DOHH2 (cell line): ENCODE measurements around the gene MKRN2.

Experiments used
- H3F3A ChIP-seq: fragments of 200-600 bp; sonication (generic), shearing (Covaris generic); 2 replicates; pipeline ENCODE4 v1.6.0; 2016; ENCODE audit warnings: antibody characterized with exemption, mild to moderate bottlenecking; ENCODE audit not compliant: control insufficient read depth, insufficient read depth
- H3K27ac ChIP-seq: fragments of 200-600 bp; sonication (generic); 2 replicates; pipeline ENCODE4 v1.5.1; 2014; ENCODE audit warnings: low read depth, mild to moderate bottlenecking, low read length, moderate library complexity
- H3K27me3 ChIP-seq: fragments of 200-600 bp; sonication (generic); 2 replicates; pipeline ENCODE4 v1.6.1; 2014; ENCODE audit warnings: mild to moderate bottlenecking, low read length, mixed read lengths; ENCODE audit not compliant: control insufficient read depth
- H3K36me3 ChIP-seq: fragments of 200-600 bp; sonication (generic); 2 replicates; pipeline ENCODE4 v1.6.1; 2014; ENCODE audit warnings: mild to moderate bottlenecking, low read length, moderate library complexity, mixed read lengths; ENCODE audit not compliant: control insufficient read depth
- H3K4me1 ChIP-seq: fragments of 200-600 bp; sonication (generic); 2 replicates; pipeline ENCODE4 v1.6.1; 2014; ENCODE audit warnings: mild to moderate bottlenecking, low read length, mixed read lengths; ENCODE audit not compliant: control insufficient read depth
- H3K4me2 ChIP-seq: fragments of 200-600 bp; sonication (generic); 2 replicates; pipeline ENCODE4 v1.6.0; 2014; ENCODE audit warnings: mild to moderate bottlenecking, low read length, moderate library complexity
- H3K4me3 ChIP-seq: fragments of 200-600 bp; sonication (generic); 2 replicates; pipeline ENCODE4 v1.5.1; 2014; ENCODE audit warnings: mild to moderate bottlenecking, low read length, mixed read lengths
- H3K79me2 ChIP-seq: fragments of 200-600 bp; sonication (generic); 2 replicates; pipeline ENCODE4 v1.6.1; 2014; ENCODE audit warnings: mild to moderate bottlenecking, low read length, mixed read lengths; ENCODE audit not compliant: control insufficient read depth
- H3K9me2 ChIP-seq: fragments of 200-600 bp; sonication (generic); replicated peaks from 2 replicates; pipeline ENCODE4 v1.6.1; 2014; ENCODE audit warnings: mild to moderate bottlenecking, low read length, mixed read lengths; ENCODE audit not compliant: control insufficient read depth
- H3K9me3 ChIP-seq: fragments of 200-600 bp; sonication (generic); 2 replicates; pipeline ENCODE4 v1.6.1; 2014; ENCODE audit warnings: antibody characterized with exemption, low read length, mixed read lengths; ENCODE audit not compliant: control insufficient read depth, insufficient read depth
- H4K20me1 ChIP-seq: fragments of 200-600 bp; sonication (generic); 2 replicates; pipeline ENCODE4 v1.6.0; 2014; ENCODE audit warnings: low read depth, mild to moderate bottlenecking, antibody characterized with exemption, low read length, moderate library complexity; ENCODE audit not compliant: control insufficient read depth, insufficient read depth
- CTCF ChIP-seq: fragments of 200-600 bp; sonication (generic); IDR thresholded peaks from one replicate; pipeline ENCODE4 v1.5.1; 2014; ENCODE audit warnings: antibody characterized with exemption, mild to moderate bottlenecking, low read depth, low read length; ENCODE audit not compliant: poor library complexity, severe bottlenecking
- EZH2phosphoT487 ChIP-seq: fragments of 200-600 bp; sonication (generic); IDR thresholded peaks from 2 replicates; pipeline ENCODE4 v1.6.1; 2017; ENCODE audit warnings: borderline replicate concordance, mild to moderate bottlenecking, antibody characterized with exemption, low read length, moderate library complexity, mixed read lengths

Gene MKRN2

DNA sequence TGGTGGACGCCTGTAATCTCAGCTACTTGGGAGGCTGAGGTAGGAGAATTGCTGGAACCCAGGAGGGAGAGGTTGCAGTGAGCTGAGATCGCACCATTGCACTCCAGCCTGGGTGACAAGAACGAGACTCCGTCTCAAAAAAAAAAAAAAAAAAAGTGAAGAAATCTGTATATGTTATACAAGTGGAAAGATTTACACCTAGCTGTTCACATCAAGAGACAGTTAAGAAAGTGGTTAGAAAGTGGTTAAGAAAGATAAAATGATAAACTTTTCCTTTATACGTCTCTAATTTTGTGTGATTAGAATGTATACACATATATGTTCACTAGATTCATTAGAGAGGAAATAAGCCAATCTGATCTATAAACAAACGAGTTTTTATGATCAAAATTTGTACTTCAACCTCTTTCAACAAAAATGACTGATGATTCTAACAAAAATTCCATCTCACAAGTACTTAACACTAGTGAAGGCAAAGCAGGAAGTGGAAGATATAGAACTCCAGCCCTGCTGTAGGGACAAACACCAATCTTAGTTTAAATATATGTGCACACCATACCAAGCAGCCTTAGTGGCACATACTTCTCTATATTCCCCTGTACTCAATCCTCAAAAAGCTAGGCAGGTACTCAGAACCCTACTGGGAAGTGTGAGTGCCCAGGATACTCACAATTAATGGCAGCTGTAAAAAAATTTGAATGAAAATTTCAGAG lies 55.8 kb downstream of the MKRN2 start:
- no peak overlapping the region for H3K4me2 ChIP-seq

GRCh38 chr3:12613250-12613649 lies 56.4 kb downstream of the MKRN2 start:
- Histone ChIP-seq H3K4me2 (no peak overlapping the region), H3K4me1 (no peaks in the 10 kb centered on the region), H4K20me1 (no peaks in the 10 kb centered on the region), H3K27ac (no peak overlapping the region), H3K79me2 (peaks cover 48% of the 10 kb centered on the region), H3K27me3 (no peaks in the 10 kb centered on the region), H3K4me3 (no peak overlapping the region), H3F3A (no peaks in the 10 kb centered on the region), H3K9me2 (no peaks in the 10 kb centered on the region), H3K9me3 (no peaks in the 10 kb centered on the region), H3K36me3 (peaks cover 66% of the 10 kb centered on the region)
- TF ChIP-seq CTCF, result no peak
- TF ChIP-seq EZH2phosphoT487, result no peak

More for the DNA sequence above, 55.8 kb downstream of the MKRN2 start:
- H3K79me2 ChIP-seq, result peaks cover 48% of the 10 kb centered on the region
- no peaks in the 10 kb centered on the region for H3K4me1 ChIP-seq
- no peak overlapping the region for H3K4me3 ChIP-seq
- no peaks in the 10 kb centered on the region for H4K20me1 ChIP-seq
- no peaks in the 10 kb centered on the region for H3K9me2 ChIP-seq
- H3K9me3 ChIP-seq, result no peaks in the 10 kb centered on the region
- no peak for TF ChIP-seq EZH2phosphoT487
- H3K27me3 ChIP-seq, result no peaks in the 10 kb centered on the region
- no peaks in the 10 kb centered on the region for H3F3A ChIP-seq
- no peak overlapping the region for H3K27ac ChIP-seq
- peaks cover 65% of the 10 kb centered on the region for H3K36me3 ChIP-seq

DNA sequence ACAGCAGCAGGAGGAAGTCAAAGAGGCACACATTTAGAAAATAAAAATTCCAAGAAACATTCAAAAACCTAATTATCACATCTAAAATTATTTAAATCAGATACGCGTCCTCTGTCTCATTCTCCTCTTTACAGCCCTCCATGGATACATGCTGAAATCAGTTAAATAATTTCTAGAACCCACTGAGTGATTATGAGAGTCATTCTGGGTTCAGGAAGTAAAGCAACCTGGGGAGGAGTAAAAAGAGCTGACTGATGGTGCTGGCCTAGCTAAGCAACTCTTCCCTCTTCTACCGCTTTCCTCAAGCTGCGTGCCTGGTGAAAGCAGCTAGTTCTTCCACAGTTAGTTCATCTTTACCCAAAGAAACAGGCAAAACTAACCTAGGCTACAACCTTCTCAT lies 58.4 kb downstream of the MKRN2 start:
- TF ChIP-seq EZH2phosphoT487, result no peak
- TF ChIP-seq CTCF, result no peak
- Histone ChIP-seq H3K9me3 (no peaks in the 10 kb centered on the region), H3K27ac (no peak overlapping the region), H3K36me3 (peaks cover 58% of the 10 kb centered on the region), H3K4me2 (no peak overlapping the region), H3K4me1 (no peaks in the 10 kb centered on the region), H3K27me3 (no peaks in the 10 kb centered on the region), H3K4me3 (no peak overlapping the region), H4K20me1 (no peaks in the 10 kb centered on the region), H3F3A (no peaks in the 10 kb centered on the region), H3K9me2 (no peaks in the 10 kb centered on the region), H3K79me2 (peaks cover 64% of the 10 kb centered on the region)

DNA sequence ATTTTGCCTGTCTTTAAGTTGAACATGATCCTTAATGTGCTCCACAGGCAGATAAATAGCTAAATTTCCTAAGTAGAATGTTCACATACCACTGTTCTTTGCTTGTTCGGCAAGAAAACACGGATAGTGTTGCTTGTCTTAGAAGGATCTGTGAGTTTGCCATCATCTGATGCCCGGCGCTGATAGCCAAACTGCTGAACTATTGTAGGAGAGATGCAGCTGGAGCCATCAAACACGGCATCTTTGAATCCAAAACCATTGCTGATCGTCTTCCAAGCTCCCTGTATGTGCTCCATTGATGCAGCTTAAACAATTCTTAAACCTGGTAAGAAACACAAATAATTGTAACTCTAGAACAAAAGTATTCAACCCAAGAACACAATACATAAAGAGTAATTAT lies 61.5 kb downstream of the MKRN2 start:
- H3K79me2 ChIP-seq, result peaks cover 75% of the 10 kb centered on the region
- no peak overlapping the region for H3K4me2 ChIP-seq

More for the DNA sequence above, 61.5 kb downstream of the MKRN2 start:
- Histone ChIP-seq H3K36me3 (peaks cover 38% of the 10 kb centered on the region), H3K4me3 (no peak overlapping the region), H3K27ac (no peak overlapping the region), H3K4me1 (no peaks in the 10 kb centered on the region), H4K20me1 (no peaks in the 10 kb centered on the region), H3K9me3 (no peaks in the 10 kb centered on the region), H3K27me3 (no peaks in the 10 kb centered on the region), H3K9me2 (no peaks in the 10 kb centered on the region), H3F3A (no peaks in the 10 kb centered on the region)
- TF ChIP-seq EZH2phosphoT487, result no peak
- TF ChIP-seq CTCF, result no peak
